ENCODE results near the gene FAM111B. TPM values are rescaled to one million over a fixed set of nuclear protein-coding genes. Genes with fewer than 3 reads are reported as not detected.

FAM111B gene
- 0.21 and 2.2 TPM in 2 replicates for total RNA-seq

GRCh38 chr11:59106363-59107336 lies at the start of gene FAM111B:
TSS of gene FAM111B (plus strand) at chr11:59107237. CDS start at chr11:59109626, 2,389 bp downstream.

GRCh38 chr11:59086007-59086406 lies 21.0 kb upstream of the FAM111B start, which contains the start of gene GLYATL1B:
TSS of gene GLYATL1B (plus strand) at chr11:59086307. CDS start at chr11:59086307, 0 bp downstream.

GRCh38 chr11:59142530-59143507 lies 35.8 kb downstream of the FAM111B start, which contains the start of gene FAM111A:
TSS of gene FAM111A (plus strand) at chr11:59142856. CDS start at chr11:59148873, 6,017 bp downstream.

GRCh38 chr11:59171508-59172322 lies 64.7 kb downstream of the FAM111B start, which contains the start of gene DTX4:
TSS of gene DTX4 (plus strand) at chr11:59172132. CDS start at chr11:59172596, 464 bp downstream.

Other genes with a start within 250 kb of the FAM111B start
- gene GLYATL1, start 167.7 kb upstream of the FAM111B start, total RNA-seq = under 0.01 and 0.24 TPM in 2 replicates
- not detected in 2 replicates for gene GLYATL1B, start 20.9 kb upstream of the FAM111B start, total RNA-seq
- 7.9 and 19.5 TPM in 2 replicates for gene FAM111A, start 35.6 kb downstream of the FAM111B start, total RNA-seq
- gene DTX4, start 64.9 kb downstream of the FAM111B start, total RNA-seq = 2.9 and 7.5 TPM in 2 replicates
- not detected in 2 replicates for gene MPEG1, start 105.7 kb downstream of the FAM111B start, total RNA-seq

All from tracheal epithelial cell (primary cell).